Stimulated activated memory B cell treated with anti-CD40 and anti-IgM and Interleukin-4, amounts not matched to agents 10 μg/mL and 1 μg/mL and 100 μg/mL, for 72 hours (primary cell): ENCODE results near the gene PLCE1.
A peak's percentile ranks its signal among the peaks of the same experiment; 100 is the strongest.

Experiments
- ATAC-seq: fragments of 150-1000 bp; cut with Tn5 transposase; 2 replicates; pipeline ENCODE4 v1.10.0; 2021
- H3K27ac Mint-ChIP-seq: one replicate; pipeline ENCODE4 v1.8.0; 2022; ENCODE audit warnings: mild to moderate bottlenecking, mixed read lengths
- H3K27me3 Mint-ChIP-seq: one replicate; pipeline ENCODE4 v1.8.0; 2022; ENCODE audit warnings: mixed read lengths
- H3K36me3 Mint-ChIP-seq: one replicate; pipeline ENCODE4 v1.8.0; 2022; ENCODE audit warnings: mixed read lengths
- H3K4me1 Mint-ChIP-seq: one replicate; pipeline ENCODE4 v1.8.0; 2022; ENCODE audit warnings: mixed read lengths
- H3K4me3 Mint-ChIP-seq: one replicate; pipeline ENCODE4 v1.8.0; 2022; ENCODE audit warnings: mild to moderate bottlenecking, moderate library complexity, mixed read lengths
- H3K9me3 Mint-ChIP-seq: one replicate; pipeline ENCODE4 v1.8.0; 2022; ENCODE audit warnings: mixed read lengths

The PLCE1 gene

GRCh38 chr10:93977442-93977841 lies 16.3 kb upstream of the PLCE1 start:
- no peak for ATAC-seq
- no peak overlapping the region for H3K4me3 Mint-ChIP-seq
- H3K9me3 Mint-ChIP-seq, result no peaks in the 10 kb centered on the region
- H3K27ac Mint-ChIP-seq, result no peak overlapping the region
- peaks cover 10% of the 10 kb centered on the region for H3K27me3 Mint-ChIP-seq
- no peaks in the 10 kb centered on the region for H3K36me3 Mint-ChIP-seq
- H3K4me1 Mint-ChIP-seq, result no peaks in the 10 kb centered on the region

- Mint-ChIP-seq H3K9me3 (no peaks in the 10 kb centered on the region), H3K36me3 (no peaks in the 10 kb centered on the region), H3K27ac (no peak overlapping the region), H3K27me3 (peaks cover 10% of the 10 kb centered on the region), H3K4me1 (no peaks in the 10 kb centered on the region), H3K4me3 (no peak overlapping the region)
- no peak for ATAC-seq
Measured at GRCh38 chr10:93980486-93980885, 13.2 kb upstream of the PLCE1 start.

- no peak for ATAC-seq
- H3K36me3 Mint-ChIP-seq, result no peaks in the 10 kb centered on the region
- no peaks in the 10 kb centered on the region for H3K9me3 Mint-ChIP-seq
- H3K4me1 Mint-ChIP-seq, result no peaks in the 10 kb centered on the region
- no peak overlapping the region for H3K4me3 Mint-ChIP-seq
- H3K27me3 Mint-ChIP-seq, result peaks cover 55% of the 10 kb centered on the region
- H3K27ac Mint-ChIP-seq, result no peak overlapping the region
Measured at GRCh38 chr10:93991114-93991513, 2.6 kb upstream of the PLCE1 start.

- ATAC-seq, result no peak
- Mint-ChIP-seq H3K4me1 (no peaks in the 10 kb centered on the region), H3K9me3 (no peaks in the 10 kb centered on the region), H3K36me3 (no peaks in the 10 kb centered on the region), H3K27ac (no peak overlapping the region), H3K27me3 (peaks cover 60% of the 10 kb centered on the region), H3K4me3 (no peak overlapping the region)
Measured at GRCh38 chr10:93991596-93992284, 2.0 kb upstream of the PLCE1 start.

GRCh38 chr10:93992400-93993030 lies 1.2 kb upstream of the PLCE1 start:
- H3K36me3 Mint-ChIP-seq, result no peaks in the 10 kb centered on the region
- ATAC-seq, result no peak
- no peak overlapping the region for H3K27ac Mint-ChIP-seq
- H3K4me1 Mint-ChIP-seq, result no peaks in the 10 kb centered on the region
- H3K27me3 Mint-ChIP-seq, result peaks cover 57% of the 10 kb centered on the region
- H3K9me3 Mint-ChIP-seq, result no peaks in the 10 kb centered on the region
- H3K4me3 Mint-ChIP-seq, result peak overlapping the region; percentile 7

- H3K27me3 Mint-ChIP-seq, result peaks cover 57% of the 10 kb centered on the region
- H3K4me1 Mint-ChIP-seq, result no peaks in the 10 kb centered on the region
- no peaks in the 10 kb centered on the region for H3K9me3 Mint-ChIP-seq
- no peak for ATAC-seq
- H3K36me3 Mint-ChIP-seq, result no peaks in the 10 kb centered on the region
- H3K27ac Mint-ChIP-seq, result no peak overlapping the region
- H3K4me3 Mint-ChIP-seq, result no peak overlapping the region
Measured at GRCh38 chr10:93993414-93993781, 333 bp upstream of the PLCE1 start.

GRCh38 chr10:93994438-93994801 lies 689 bp downstream of the PLCE1 start:
- ATAC-seq, result no peak
- Mint-ChIP-seq H3K4me1 (no peaks in the 10 kb centered on the region), H3K27me3 (peaks cover 55% of the 10 kb centered on the region), H3K36me3 (no peaks in the 10 kb centered on the region), H3K27ac (no peak overlapping the region), H3K9me3 (no peaks in the 10 kb centered on the region), H3K4me3 (no peak overlapping the region)

GRCh38 chr10:93995182-93995581 lies 1.5 kb downstream of the PLCE1 start:
- Mint-ChIP-seq H3K27ac (no peak overlapping the region), H3K4me3 (no peak overlapping the region), H3K4me1 (no peaks in the 10 kb centered on the region), H3K27me3 (peaks cover 53% of the 10 kb centered on the region), H3K9me3 (no peaks in the 10 kb centered on the region), H3K36me3 (no peaks in the 10 kb centered on the region)
- ATAC-seq, result no peak

- peaks cover 47% of the 10 kb centered on the region for H3K27me3 Mint-ChIP-seq
- no peaks in the 10 kb centered on the region for H3K4me1 Mint-ChIP-seq
- ATAC-seq, result no peak
- no peak overlapping the region for H3K27ac Mint-ChIP-seq
- H3K9me3 Mint-ChIP-seq, result no peaks in the 10 kb centered on the region
- no peaks in the 10 kb centered on the region for H3K36me3 Mint-ChIP-seq
- H3K4me3 Mint-ChIP-seq, result no peak overlapping the region
Measured at GRCh38 chr10:93995598-93996271, 2.0 kb downstream of the PLCE1 start.

GRCh38 chr10:93996551-93996950 lies 2.8 kb downstream of the PLCE1 start:
- Mint-ChIP-seq H3K27me3 (peaks cover 39% of the 10 kb centered on the region), H3K9me3 (no peaks in the 10 kb centered on the region), H3K27ac (no peak overlapping the region), H3K4me3 (no peak overlapping the region), H3K36me3 (no peaks in the 10 kb centered on the region), H3K4me1 (no peaks in the 10 kb centered on the region)
- no peak for ATAC-seq

GRCh38 chr10:93997546-93997945 lies 3.8 kb downstream of the PLCE1 start:
- Mint-ChIP-seq H3K36me3 (no peaks in the 10 kb centered on the region), H3K27me3 (peaks cover 29% of the 10 kb centered on the region), H3K9me3 (no peaks in the 10 kb centered on the region), H3K4me1 (no peaks in the 10 kb centered on the region), H3K4me3 (no peak overlapping the region), H3K27ac (no peak overlapping the region)
- ATAC-seq, result no peak

- Mint-ChIP-seq H3K27me3 (peaks cover 21% of the 10 kb centered on the region), H3K27ac (no peak overlapping the region), H3K4me3 (no peak overlapping the region), H3K9me3 (no peaks in the 10 kb centered on the region), H3K4me1 (no peaks in the 10 kb centered on the region), H3K36me3 (no peaks in the 10 kb centered on the region)
- no peak for ATAC-seq
Measured at GRCh38 chr10:93999401-93999851, 5.7 kb downstream of the PLCE1 start.

- Mint-ChIP-seq H3K36me3 (no peaks in the 10 kb centered on the region), H3K27ac (no peak overlapping the region), H3K27me3 (peaks cover 26% of the 10 kb centered on the region), H3K4me3 (no peak overlapping the region), H3K9me3 (no peaks in the 10 kb centered on the region), H3K4me1 (no peaks in the 10 kb centered on the region)
- no peak for ATAC-seq
Measured at GRCh38 chr10:94000638-94001415, 7.1 kb downstream of the PLCE1 start.

- H3K9me3 Mint-ChIP-seq, result no peaks in the 10 kb centered on the region
- H3K4me1 Mint-ChIP-seq, result no peaks in the 10 kb centered on the region
- ATAC-seq, result no peak
- no peaks in the 10 kb centered on the region for H3K36me3 Mint-ChIP-seq
- peaks cover 24% of the 10 kb centered on the region for H3K27me3 Mint-ChIP-seq
- no peak overlapping the region for H3K4me3 Mint-ChIP-seq
- H3K27ac Mint-ChIP-seq, result no peak overlapping the region
Measured at GRCh38 chr10:94001416-94001810, 7.7 kb downstream of the PLCE1 start.

GRCh38 chr10:94002156-94002555 lies 8.4 kb downstream of the PLCE1 start:
- H3K27me3 Mint-ChIP-seq, result peaks cover 29% of the 10 kb centered on the region
- H3K36me3 Mint-ChIP-seq, result no peaks in the 10 kb centered on the region
- no peak for ATAC-seq
- H3K9me3 Mint-ChIP-seq, result no peaks in the 10 kb centered on the region
- no peak overlapping the region for H3K4me3 Mint-ChIP-seq
- no peaks in the 10 kb centered on the region for H3K4me1 Mint-ChIP-seq
- H3K27ac Mint-ChIP-seq, result no peak overlapping the region
